NK-92 (cell line): ENCODE data around the gene GRIA4.

Experiments
- DNase-seq: peaks from one replicate; lab custom pipeline; 2025; ENCODE audit not compliant: unreplicated experiment; lab: John Stamatoyannopoulos, UW

The GRIA4 gene

GRCh38 chr11:105609832-105610781 is at the start of gene GRIA4:
GRIA4 (plus strand) TSS chr11:105610073; CDS start chr11:105610998, 925 bp downstream.
- DNase-seq, result no peak

DNA sequence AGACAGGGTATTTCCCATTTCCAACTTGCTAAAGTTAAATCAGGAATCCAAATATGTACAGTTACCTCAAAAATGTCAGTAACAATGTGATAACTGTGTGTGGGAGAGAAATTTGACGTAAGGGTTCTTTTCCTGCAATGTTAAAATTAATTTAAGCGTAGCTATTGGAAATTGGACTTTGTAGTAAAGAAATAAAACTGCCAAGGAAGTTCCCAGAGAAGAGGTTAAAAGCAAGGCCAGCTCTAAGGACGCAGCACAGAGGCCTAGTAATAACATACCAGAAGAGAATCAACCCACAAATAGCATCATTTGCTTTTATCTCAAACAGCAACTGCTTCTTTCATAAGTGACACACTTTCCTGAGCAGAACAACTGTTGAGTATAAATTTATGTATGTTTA is 36.8 kb upstream of the GRIA4 start:
- DNase-seq, result no peak

- DNase-seq, result no peak
Observed at GRCh38 chr11:105574974-105575373, 34.9 kb upstream of the GRIA4 start.

DNA sequence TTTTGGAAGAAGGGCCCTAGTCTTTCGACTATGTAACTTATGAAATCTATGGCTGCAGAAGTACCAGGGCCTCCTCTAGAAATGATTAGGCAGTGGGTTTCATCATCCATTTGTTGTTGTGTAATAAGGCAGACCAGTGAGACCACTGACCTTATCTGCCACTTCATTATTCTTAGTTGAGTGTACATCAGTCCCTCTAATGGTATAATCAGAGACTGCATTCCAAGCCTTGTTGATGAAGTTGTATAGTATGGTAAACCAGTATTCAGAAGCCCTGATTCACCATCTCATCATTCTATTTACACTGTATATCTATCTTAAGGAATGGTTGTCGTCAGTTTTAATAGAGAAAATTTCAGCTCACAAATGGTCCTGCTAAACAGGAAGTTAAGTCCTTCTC is 32.2 kb upstream of the GRIA4 start:
- no peak for DNase-seq

DNA sequence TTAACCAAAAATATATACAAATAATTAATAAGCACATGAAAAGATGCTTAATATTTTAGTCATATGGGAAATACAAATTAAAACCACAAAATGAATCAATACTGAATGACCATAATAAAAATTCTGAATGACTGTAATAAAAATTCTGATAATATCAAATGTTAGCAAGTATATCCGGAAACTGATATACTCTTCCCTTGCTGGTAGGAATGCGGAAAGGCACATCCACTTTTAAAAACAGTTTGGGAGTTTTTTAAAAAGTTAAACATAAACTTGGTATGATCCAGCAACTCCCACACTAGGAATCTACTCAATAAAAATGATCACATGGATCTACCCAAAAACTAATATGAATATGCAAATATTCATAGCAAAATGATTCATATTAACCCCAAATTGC is 30.8 kb upstream of the GRIA4 start:
- DNase-seq, result no peak

DNA sequence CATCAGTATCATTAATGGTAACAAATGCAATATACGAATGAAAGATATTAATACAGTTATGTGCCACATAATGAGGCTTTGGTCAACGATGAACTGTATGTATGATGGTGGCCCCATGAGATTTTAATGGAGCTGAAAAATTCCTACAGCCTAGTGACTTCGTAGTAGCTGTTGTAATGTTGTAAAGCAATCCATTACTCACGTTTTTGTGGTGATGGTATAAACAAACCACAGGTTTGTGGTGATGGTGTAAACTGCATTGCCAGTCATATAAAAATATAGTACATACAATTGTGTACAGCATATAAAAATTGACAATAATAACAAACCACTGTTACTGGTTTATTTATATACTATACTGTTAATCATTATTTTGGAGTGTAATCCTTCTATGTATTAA is 27.4 kb upstream of the GRIA4 start:
- DNase-seq, result no peak

DNA sequence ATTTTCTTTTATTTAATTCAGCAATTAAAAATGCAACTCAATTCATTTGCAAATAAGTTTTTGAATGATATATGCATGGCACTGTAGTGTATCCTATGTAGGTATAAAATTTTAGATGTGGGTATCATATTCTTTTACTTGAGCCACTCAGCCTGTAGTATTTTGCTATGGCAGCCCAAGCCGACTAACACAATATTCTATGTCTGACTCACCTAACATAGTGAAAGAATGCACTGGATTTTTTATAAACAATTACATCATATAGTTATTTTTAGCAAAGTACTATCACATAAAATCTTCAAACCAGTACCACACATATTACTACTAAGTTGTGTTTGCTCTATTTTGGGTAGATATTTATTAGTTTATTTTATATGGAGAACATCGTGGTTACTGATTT is 21.9 kb upstream of the GRIA4 start:
- DNase-seq, result no peak

- no peak for DNase-seq
Observed at GRCh38 chr11:105589346-105589745, 20.5 kb upstream of the GRIA4 start.

- DNase-seq, result no peak
Observed at GRCh38 chr11:105592035-105592434, 17.8 kb upstream of the GRIA4 start.

- no peak for DNase-seq
Observed at GRCh38 chr11:105598371-105598770, 11.5 kb upstream of the GRIA4 start.

DNA sequence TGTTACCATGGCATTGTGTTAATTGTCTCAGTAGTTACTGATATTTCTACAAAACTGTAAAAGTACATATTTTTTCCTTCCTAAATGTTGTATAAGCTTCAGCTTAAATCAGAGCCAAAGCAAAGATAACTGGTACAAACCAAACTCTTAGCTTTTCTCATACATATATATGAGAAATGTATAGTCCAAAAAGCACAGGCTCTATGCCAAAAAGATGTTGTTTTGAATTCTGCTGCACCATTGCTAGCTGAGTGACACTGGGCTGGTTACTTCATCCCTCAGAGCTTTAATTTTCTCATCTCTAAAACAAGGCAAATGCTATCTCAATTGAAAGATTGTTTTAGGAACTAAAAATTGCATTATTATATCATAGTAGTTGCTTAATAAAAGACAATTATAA is 6.7 kb upstream of the GRIA4 start:
- no peak for DNase-seq

- DNase-seq, result no peak
Observed at GRCh38 chr11:105609341-105609781, 512 bp upstream of the GRIA4 start.

GRCh38 chr11:105610871-105611571 is 1.1 kb downstream of the GRIA4 start:
- DNase-seq, result no peak

DNA sequence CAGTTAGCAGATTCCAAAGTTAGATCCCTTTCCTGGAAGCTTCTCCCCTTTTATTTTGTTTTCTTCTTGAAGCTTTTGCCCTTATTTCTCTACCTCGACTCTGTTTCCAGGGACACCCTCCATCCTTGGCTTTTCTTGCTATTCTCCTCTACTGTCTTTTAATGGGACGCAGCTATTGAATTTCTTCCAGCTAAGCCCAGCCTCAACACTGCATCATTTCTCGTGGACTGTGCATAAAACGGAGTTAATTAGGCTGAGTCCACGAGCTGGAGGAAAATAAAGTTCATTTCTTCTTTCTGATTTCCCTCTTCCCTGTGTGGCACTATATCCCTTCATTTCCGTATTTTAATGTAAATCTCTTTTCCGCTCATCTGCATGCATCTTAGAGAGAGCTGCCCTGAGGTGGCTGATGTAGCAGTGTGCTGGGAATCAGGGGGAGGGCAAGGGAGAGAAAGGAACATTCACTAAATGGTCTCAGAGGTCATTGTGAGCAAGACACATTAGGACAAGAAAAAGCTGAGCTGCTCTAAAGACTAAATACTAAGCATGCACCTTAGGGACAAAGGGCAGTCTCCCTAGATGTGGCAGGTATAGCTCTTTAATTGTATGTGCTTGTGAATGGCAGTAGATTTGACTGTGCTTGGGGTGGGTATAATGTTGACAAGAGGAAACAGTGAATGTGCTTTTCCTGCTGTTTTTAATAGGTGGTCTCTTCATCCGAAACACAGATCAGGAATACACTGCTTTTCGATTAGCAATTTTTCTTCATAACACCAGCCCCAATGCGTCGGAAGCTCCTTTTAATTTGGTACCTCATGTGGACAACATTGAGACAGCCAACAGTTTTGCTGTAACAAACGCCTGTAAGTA is 1.9 kb downstream of the GRIA4 start:
- no peak for DNase-seq

DNA sequence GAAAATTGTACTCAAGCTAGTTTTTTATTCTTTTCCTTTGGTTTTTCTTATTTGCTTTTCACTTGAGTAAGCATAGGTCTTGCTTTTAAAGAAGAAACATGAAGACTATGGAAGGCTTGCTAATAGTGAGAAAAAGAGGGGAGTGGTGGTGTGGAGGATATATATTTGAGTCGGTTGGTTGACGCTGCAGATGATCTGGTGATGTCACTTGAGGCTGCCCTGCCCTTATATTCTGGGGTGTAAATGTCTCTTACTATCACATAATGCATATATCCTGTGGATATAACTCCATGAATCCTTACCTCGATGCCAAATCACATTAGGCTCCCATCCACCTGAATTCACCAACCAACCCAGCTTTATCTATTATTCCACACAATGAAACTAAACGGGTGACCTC is 2.9 kb downstream of the GRIA4 start:
- no peak for DNase-seq

GRCh38 chr11:105613183-105613582 is 3.3 kb downstream of the GRIA4 start:
- no peak for DNase-seq

DNA sequence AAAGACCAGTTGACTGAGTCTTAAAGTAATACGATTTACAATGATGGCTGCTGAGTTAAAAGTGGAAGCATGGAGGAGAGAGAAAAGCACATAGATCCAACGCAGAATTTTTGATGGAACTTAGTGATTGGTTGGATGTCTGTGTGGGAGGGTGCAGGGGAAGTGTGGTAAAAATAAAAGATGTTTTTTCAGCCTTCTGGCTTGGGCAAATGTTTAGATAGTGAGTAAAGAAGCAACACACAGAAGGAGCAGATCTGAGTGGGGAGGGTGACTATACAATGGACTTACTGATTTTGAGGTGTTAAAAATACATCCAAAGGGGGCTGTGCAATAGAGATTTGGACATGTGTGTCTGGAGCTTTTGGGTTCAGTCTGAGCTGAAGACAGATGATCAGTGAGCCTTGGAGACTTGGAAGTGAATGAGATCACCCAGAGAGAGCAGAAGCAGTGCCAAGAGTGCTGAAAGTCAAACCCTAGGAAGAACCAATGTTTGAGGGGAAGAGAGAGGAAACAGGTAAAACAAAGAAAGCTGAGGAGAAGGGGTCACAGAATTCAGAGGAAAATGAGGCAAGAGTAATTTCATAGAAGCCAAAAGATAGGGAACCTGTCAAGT is 8.6 kb downstream of the GRIA4 start:
- no peak for DNase-seq

GRCh38 chr11:105619556-105619955 is 9.7 kb downstream of the GRIA4 start:
- no peak for DNase-seq

DNA sequence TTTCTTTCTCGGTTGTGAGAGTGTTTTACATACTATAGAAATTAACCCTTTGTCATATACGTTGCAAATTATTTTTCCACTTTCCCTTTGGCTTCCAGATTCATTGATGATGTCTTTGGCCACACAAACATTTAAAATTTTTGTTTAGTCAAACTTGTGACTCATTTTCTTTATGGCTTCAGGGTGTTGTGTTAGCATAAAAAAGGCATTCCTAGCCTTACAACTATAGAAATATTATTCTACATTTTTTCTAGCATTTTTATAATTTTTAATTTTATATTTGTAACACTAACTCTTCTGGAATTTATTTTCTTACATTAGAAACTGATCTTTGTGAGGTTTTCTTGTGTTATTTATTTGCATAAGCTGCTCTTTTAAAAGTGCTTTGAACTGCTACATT is 12.1 kb downstream of the GRIA4 start:
- no peak for DNase-seq

- no peak for DNase-seq
Observed at GRCh38 chr11:105632316-105632715, 22.4 kb downstream of the GRIA4 start.

DNA sequence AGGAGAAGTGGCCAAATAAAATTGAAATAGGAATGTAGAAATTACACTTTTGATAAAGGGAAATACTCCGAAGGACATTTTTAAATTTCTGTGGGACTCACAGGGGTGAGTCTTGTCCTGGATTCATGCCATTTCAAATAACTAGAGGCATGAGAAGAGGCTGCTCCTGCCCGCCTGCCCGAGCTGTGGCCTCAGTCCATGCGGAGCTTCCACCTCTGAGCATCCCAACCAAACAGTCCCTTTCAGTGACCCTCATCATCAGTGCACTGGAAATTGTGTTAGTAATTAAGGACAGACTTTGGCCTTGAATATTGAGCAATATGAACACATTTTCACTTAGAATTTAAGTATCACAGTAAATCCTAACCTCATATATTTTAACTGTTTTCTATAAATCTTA is 25.6 kb downstream of the GRIA4 start:
- no peak for DNase-seq
